Left ventricle myocardium inferior (tissue), 1 donor: ENCODE data around the gene KRI1. TPM values are rescaled to one million over a fixed set of nuclear protein-coding genes. Genes with fewer than 3 reads are reported as not detected.
"Not testable (repeated sequence)": the region's sequence is repeated elsewhere in the genome, so short reads cannot be mapped to it uniquely, and the experiment has no call there.

Source experiments
- DNase-seq: peaks from one replicate; pipeline ENCODE4 v3.0.0-alpha.2; 2020
- H3K27ac ChIP-seq: fragments of 200-600 bp; replicated peaks from 2 replicates; pipeline ENCODE4 v1.8.0; 2021
- H3K27me3 ChIP-seq: fragments of 200-600 bp; 2 replicates; pipeline ENCODE4 v1.8.0; 2021; ENCODE audit warnings: low read depth
- H3K36me3 ChIP-seq: fragments of 200-600 bp; 2 replicates; pipeline ENCODE4 v1.8.0; 2021
- H3K4me1 ChIP-seq: fragments of 200-600 bp; 2 replicates; pipeline ENCODE4 v1.8.0; 2021
- H3K4me3 ChIP-seq: fragments of 200-600 bp; 2 replicates; pipeline ENCODE4 v1.8.0; 2021; ENCODE audit warnings: mild to moderate bottlenecking, moderate library complexity
- H3K9me3 ChIP-seq: fragments of 200-600 bp; replicated peaks from 2 replicates; pipeline ENCODE4 v1.8.0; 2021
- CTCF ChIP-seq: fragments of 200-600 bp; IDR thresholded peaks from 2 replicates; pipeline ENCODE4 v1.8.0; 2021; ENCODE audit warnings: antibody characterized with exemption, mild to moderate bottlenecking, borderline replicate concordance
- intact Hi-C: fragments of 100-400 bp; cut with micrococcal nuclease; formaldehyde crosslinking; loops from one replicate; pipeline ENCODE4 v1.11.0; 2022
- total RNA-seq: library from RNA; stranded (reverse); fragmentation: NEBNext Ultra II Directional; extraction: Animal tissue kit (Norgen Biotek cat#: 25700); gene quantifications from one replicate; pipeline ENCODE4 v1.2.1, GENCODE V29; 2021
- donor health status: DM: no; HTN: yes; CAD: no; lungs with severe emphysema.

Gene KRI1
- total RNA-seq, 1 donor from 2014 or later = 10.2 TPM

DNA sequence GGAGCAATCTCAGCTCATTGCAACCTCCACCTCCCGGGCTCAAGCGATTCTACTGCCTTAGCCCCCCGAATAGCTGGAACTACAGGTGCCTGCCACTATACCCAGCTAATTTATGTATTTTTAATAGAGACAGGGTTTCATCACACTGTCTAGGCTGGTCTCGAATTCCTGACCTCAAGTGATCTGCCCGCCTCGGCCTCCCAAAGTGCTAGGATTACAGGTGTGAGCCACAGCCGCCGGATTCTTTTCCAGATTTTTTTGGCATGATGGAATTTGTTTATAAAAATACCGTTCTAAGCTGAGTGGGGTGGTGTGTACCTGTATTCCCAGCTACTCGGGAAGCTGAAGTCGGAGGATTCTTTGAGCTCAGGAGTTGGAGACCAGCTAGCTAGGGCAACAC, 28.1 kb downstream of the KRI1 start:
- Histone ChIP-seq H3K27me3 (peaks cover 12% of the 10 kb centered on the region), H3K4me3 (no peak overlapping the region), H3K9me3 (no peaks in the 10 kb centered on the region), H3K36me3 (no peaks in the 10 kb centered on the region), H3K4me1 (peaks cover 2% of the 10 kb centered on the region), H3K27ac (no peak overlapping the region)
- intact Hi-C loops = no loop called here
- DNase-seq = no peak
- TF ChIP-seq CTCF = no peak

DNA sequence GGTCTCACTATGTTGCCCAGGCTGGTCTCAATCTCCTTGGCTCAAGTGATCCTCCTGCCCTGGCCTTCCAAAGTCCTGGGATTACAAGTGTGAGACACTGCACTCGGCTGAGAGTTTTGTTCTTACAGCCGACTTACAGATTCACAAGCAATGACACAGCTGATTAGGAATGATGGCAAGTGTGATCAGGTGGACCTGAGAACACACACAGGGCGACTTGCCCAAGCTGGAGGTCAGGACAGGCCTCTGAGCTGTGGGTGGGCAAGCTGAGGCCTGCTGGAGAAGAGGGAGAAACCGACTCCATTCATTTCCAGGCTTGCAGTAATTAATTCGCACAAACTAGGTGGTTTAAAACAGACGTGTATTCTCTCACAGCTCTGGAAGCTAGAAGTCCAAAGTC, 30.2 kb downstream of the KRI1 start:
- peaks cover 12% of the 10 kb centered on the region for H3K27me3 ChIP-seq
- no peak overlapping the region for H3K4me3 ChIP-seq
- H3K9me3 ChIP-seq = no peaks in the 10 kb centered on the region
- no peaks in the 10 kb centered on the region for H3K36me3 ChIP-seq
- intact Hi-C loops = no loop called here
- H3K27ac ChIP-seq = no peak overlapping the region
- TF ChIP-seq CTCF = no peak
- DNase-seq = no peak
- H3K4me1 ChIP-seq = peaks cover 2% of the 10 kb centered on the region

GRCh38 chr19:10533646-10534386, 32.0 kb downstream of the KRI1 start:
- H3K36me3 ChIP-seq = no peaks in the 10 kb centered on the region
- no peak overlapping the region for H3K4me3 ChIP-seq
- no peak for DNase-seq
- no peak for TF ChIP-seq CTCF
- peak overlapping the region; percentile 76 for H3K27ac ChIP-seq
- intact Hi-C loops = no loop called here
- peaks cover 7% of the 10 kb centered on the region for H3K27me3 ChIP-seq
- H3K4me1 ChIP-seq = peaks cover 2% of the 10 kb centered on the region
- H3K9me3 ChIP-seq = no peaks in the 10 kb centered on the region

DNA sequence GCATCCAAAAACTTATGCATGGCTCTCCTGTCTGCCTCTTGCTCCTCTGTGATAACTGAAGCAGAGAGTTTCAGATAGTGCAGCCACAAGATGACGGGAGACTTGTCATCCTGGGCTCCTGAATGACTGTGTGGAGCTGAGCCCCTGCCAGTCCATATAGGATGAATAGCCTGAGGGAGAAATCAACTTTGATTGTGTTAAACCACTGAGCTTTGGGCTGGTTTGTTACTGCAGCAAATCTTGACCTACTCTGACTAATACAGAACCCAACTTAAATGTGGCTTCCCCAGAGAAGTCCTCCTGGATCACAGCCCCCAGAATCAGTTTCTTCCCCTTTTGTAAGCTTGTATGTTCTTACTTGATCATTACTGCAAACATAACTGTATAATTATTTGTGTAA, 33.4 kb downstream of the KRI1 start:
- DNase-seq = no peak
- peaks cover 2% of the 10 kb centered on the region for H3K4me1 ChIP-seq
- no peaks in the 10 kb centered on the region for H3K9me3 ChIP-seq
- intact Hi-C loops = no loop called here
- no peaks in the 10 kb centered on the region for H3K36me3 ChIP-seq
- H3K27ac ChIP-seq = peak overlapping the region; percentile 76
- peaks cover 7% of the 10 kb centered on the region for H3K27me3 ChIP-seq
- TF ChIP-seq CTCF = no peak
- no peak overlapping the region for H3K4me3 ChIP-seq

DNA sequence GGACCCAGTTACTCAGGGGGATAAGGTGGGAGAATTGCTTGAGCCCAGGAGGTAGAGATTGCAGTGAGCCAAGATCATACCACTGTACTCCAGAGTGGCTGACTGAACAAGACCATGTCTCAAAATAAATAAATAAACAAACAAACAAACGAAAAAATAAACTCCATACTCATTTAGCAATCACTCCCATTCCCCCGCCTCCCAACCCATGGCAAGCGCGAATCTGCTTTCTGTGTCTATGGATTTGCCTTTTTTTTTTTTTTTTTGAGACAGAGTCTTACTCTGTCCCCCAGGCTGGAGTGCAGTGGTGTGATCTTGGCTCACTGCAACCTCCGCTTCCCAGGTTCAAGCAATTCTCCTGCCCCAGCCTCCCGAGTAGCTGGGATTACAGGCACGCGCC, 38.9 kb downstream of the KRI1 start:
- H3K27me3 ChIP-seq, intact Hi-C loops, H3K4me3 ChIP-seq, DNase-seq, H3K36me3 ChIP-seq, H3K9me3 ChIP-seq, H3K4me1 ChIP-seq, H3K27ac ChIP-seq: not testable (repeated sequence)

DNA sequence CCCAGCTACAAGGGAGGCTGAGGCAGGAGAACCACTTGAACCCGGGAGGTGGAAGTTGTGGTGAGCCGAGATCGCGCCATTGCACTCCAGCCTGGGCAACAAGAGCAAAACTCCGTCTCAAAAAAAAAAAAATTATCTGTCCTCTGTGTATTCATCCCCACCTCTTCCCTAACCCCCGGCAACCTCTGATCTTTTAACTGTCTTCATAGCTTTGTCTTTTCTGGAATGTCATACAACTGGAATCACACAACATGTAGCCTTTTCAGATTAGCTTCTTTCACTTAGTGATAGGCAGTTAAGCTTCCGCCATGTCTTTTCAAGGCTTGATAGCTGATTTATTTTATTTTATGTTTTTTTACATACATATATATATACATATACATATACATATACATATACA, 40.2 kb downstream of the KRI1 start:
- intact Hi-C loops = no loop called here
- no peak for DNase-seq
- Histone ChIP-seq H3K36me3 (no peaks in the 10 kb centered on the region), H3K27ac (no peak overlapping the region), H3K27me3 (peaks cover 22% of the 10 kb centered on the region), H3K9me3 (no peaks in the 10 kb centered on the region), H3K4me1 (no peaks in the 10 kb centered on the region), H3K4me3 (no peak overlapping the region)
- no peak for TF ChIP-seq CTCF
